HCEC 1CT (cell line): ENCODE results near the gene TMEM258.

ENCODE experiments used
- DNase-seq: peaks from one replicate; pipeline ENCODE4 v3.0.0-alpha.2; 2017

The TMEM258 gene

DNA sequence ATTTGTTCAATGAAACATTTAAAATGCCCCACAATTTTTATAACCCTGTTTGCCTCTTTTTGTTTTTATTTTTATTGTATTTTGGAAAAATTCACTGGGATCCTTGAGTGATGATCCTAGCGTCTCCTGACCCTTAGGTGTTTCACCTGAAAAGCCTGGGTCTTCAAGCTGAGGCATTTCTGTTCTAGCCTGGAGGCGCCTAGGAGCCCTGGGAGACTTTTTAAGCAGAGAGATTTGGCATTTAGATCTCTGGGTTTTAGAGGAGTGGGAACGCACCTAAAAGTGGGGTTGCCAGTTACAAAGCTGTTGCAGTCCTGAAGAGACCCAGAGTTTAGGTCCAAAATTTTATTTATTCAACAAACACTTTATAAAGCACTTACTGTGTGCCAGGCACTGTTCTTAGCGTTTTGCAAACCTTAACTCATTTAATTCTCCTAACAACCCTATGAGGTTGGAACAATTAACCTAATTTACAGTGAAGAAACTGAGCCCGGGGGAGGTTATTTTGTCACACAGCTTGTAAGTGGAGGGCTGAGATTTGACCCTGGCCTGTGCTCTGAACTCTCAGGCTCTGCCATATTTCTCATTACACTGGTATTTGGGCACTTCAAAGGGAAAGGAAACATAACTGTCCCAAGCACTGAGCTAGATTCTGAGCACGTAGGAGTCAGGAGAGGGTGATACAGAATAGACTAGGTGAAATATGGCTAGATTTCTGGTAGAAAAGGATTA is 25.2 kb upstream of the TMEM258 start:
- DNase-seq = no peak

DNA sequence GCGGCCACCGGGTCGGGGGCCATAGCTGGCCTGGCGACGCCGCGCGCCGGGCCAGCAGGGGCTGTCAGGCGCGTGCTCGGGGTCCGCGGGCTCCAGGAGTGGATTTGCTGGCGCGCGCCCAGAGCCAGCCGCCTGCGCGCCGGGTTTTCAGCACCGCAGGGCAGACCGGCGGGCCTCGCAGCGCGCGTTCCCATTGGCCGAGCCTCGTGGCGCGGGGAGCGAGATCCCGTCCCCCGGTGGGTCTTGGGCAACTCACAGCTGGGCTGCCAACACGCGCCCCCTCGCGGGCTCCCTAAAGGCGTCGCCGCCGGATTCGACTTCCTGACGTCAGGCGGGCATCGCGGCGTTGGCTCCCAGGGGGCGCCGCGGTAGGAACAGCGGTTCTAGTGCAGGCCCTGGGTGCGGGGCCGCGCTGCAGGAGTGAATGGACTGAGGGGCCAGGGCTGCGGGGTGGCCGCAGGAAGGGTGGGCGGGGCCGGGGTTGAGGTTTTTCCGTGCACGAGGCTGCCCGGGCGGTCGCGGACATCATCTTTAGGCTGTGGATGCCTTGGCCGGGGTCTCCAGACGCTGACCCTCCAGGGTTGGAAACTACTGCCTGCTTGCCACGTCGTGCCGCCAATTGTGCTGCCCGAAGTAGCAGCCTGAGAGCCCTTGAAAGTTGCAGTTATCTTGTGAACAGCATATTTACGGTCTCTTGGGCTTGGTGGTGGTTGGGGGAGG is 24.5 kb upstream of the TMEM258 start, which contains the start of gene FADS1:
FADS1 (minus strand) TSS at position 268 of the 720 bp plus-strand sequence; CDS start at position 194, 74 bp downstream.
- DNase-seq = peak; percentile 97

DNA sequence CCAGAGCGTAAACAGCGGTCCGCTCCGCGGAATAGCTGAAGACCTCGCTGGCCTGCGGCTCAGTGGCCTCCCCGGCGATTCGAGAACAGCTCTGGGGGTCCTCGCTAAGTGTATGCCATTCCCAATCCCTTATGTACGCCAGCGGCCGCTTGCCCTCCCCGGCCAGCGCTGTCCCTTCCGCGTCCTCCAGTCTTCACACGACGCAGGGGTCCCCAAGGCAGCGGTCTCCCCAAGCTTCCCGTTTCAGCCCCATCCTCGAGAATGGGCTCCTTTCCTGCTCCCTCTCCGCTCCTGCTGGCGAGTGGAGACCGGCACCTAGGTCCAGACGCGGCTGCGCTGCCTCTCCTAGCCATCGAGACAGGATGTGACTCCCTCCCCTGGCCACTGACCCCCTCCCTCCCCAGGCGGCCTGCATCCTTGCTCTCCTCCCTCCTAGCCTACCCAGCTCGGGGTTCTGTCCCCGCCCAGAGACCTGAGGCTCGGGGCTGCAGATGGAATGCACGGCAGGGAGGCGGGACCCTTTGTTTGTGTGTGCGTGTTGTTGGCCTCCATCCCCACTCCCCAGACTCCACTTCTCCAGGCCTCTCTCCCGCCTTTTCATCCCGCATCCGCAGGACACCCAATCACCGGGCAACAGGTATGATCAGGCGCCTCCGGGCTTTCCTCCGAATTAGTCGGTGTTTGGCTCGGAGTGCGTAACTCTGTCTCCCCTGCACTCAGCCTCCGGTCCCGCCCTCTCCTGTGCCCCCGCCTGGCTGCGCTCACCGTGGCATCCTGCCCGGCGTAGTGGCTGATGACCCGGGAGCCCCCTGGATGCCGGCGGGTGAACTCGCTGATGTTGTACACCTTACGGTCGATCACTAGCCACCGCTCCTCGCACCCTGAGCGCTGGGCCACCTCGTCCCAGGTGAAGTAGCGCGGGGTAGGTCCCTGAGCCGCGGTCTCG is 23.7 kb upstream of the TMEM258 start:
- DNase-seq = peak; percentile 71

DNA sequence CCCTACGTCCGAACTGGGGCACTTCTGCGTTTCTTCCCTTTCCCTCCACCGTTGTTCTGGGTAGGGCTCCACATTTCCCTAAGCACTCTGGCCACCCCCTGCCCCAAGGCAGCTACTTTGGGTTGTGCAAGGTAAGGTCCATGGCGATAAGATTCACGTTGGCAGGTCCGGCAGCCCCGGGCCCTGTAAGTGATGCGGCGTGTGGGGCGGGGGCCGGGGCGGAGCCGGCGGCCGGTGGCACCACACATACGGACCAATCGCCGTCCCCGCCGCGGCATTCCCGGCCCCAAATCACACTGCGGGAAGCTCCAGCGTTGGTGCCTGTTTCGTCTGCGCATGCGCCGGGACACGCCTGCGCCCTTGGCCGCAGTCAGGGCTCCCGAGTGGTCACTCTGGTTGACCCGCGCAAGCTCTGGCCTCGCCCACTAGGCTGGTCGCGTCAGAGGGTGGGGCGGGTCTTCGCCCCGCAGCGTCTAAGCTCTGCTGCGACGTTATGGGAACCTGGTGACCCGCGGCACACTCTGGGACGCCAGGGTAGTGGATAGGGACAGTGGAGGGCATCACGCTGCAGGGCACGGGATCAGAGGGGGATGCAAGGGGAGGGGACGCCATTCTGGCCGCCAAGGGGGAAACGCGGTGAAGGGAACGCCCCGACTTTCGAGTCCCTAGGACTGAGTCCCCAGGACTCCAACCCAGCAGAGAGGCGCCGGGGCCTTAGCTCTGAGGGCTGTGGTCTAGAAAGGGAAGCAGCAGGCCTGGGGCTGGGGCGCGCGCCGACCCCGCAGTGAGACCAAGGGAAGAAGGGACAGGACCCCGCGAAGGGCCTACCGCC is 22.8 kb upstream of the TMEM258 start:
- peak; percentile 98 for DNase-seq

GRCh38 chr11:61814247-61814957 is 22.0 kb upstream of the TMEM258 start:
- DNase-seq = no peak

- no peak for DNase-seq
Measured at GRCh38 chr11:61812736-61813411, 20.5 kb upstream of the TMEM258 start.

DNA sequence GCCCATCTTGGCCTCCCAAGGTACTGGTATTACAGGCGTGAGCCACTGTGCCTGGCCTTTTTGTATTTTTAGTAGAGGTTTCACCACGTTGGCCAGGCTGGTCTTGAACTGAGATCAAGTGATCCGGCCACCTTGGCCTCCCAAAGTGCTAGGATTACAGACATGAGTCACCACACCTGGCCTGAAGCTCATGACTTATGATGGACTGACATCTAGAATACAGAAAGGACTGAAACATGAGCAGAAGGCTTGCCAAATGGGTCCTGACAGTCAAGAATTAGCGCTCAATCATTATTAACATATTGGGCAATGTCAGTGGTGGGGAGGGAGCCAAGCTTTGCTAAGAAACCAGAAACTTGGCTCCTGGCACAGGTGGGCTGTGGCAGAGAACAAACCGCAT is 19.4 kb upstream of the TMEM258 start:
- DNase-seq = no peak

DNA sequence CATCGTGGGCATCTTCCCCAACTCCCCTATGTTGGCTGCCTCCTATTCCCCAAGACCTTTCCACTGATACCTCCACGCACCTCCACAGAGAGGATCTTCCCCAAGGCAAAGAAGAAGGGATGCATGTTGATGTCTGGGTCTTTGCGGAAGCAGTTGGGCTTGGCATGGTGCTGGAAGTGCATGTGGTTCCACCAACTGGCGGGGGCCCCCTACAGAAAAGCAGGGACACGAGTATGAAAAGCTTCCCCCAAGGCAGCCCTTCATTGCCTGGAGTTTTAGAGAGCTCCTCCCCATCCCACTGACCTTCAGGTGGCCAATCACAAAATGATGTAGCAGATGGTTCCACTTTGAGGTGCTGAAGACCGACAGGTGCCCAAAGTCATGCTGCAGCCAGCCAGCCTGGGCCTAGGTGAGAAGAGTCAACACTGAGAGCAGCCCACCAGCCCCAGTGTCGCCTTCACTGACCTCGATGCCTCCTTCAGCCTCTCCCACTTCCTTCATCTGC is 18.3 kb upstream of the TMEM258 start:
- DNase-seq = no peak

GRCh38 chr11:61806785-61807184 is 14.4 kb upstream of the TMEM258 start:
- no peak for DNase-seq

DNA sequence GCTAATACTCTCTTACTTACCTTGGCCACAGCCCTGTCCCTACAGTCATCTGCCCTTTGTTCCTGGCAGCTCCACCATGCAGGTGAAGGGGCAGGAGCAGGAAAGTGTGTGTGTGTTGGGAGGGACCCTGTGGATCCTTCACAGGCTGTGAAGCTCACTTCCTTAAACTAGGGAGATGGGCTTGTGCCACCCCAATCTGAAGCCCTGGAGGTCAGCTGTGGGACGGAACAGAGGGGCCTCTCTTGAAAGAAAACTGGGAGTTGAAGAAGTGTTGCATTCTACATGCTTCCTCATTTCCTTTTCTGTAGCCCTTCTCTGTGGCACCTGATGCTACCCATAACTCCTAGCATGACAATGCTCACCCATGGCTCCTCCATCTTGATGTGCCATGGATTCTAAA is 12.7 kb upstream of the TMEM258 start:
- DNase-seq = no peak

GRCh38 chr11:61803889-61804647 is 11.7 kb upstream of the TMEM258 start:
- no peak for DNase-seq

- no peak for DNase-seq
Measured at GRCh38 chr11:61802605-61803004, 10.2 kb upstream of the TMEM258 start.

DNA sequence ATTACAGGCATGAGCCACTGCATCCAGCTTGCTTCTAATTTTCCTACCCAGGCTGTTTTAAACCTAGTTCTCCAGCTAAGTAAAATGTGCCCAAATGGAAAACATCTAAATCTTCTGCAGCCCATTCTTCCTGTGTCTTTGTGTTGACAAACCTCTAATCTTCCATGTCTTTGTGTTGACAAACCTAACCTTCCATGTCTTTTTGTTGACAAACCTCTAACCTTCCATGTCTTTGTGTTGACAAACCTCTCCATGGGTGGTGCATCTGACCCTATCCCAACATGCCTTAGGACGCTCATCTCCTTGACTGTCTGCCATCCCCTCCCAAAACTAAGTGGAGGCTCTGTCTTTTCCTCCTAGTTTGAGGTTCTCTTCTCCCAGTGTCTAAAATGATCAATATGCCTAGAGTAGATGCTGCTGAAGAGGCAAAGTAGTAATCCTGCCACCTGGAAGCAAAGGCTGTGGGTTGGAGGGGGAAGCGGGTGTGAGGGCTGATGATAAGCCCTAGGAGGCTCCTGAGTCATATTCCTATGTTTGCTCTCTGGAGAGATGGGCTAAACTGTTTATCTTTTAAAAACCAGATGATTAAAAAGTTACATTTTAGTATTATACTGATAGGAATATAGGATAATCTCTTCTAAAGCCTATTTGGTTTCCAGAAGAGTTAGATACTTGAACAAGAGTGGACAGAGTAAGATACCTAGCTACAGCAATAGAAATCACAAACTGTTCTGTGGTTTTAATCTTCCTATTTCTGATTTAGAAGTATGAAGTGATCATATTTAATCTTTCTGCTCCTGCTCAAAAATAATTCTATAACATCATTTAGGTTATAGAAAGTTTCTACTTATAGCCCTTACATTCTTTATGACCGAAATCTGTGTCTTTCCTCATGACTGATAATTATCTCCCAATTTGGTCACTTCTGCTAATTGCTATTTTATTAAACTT is 8.2 kb upstream of the TMEM258 start:
- DNase-seq = peak; percentile 18

GRCh38 chr11:61799665-61800284 is 7.4 kb upstream of the TMEM258 start:
- DNase-seq = no peak

GRCh38 chr11:61797263-61797944 is 5.0 kb upstream of the TMEM258 start:
- DNase-seq = peak; percentile 76

- no peak for DNase-seq
Measured at GRCh38 chr11:61795876-61796526, 3.6 kb upstream of the TMEM258 start.

DNA sequence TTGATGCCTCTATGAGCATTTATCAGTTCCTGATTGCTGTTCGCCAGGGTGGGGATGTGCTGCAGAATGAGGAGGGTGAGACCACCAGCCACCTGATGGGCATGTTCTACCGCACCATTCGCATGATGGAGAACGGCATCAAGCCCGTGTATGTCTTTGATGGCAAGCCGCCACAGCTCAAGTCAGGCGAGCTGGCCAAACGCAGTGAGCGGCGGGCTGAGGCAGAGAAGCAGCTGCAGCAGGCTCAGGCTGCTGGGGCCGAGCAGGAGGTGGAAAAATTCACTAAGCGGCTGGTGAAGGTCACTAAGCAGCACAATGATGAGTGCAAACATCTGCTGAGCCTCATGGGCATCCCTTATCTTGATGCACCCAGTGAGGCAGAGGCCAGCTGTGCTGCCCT is 3.1 kb upstream of the TMEM258 start:
- no peak for DNase-seq
